HepG2 (cell line): ENCODE data around the gene PRM3. TPM values are rescaled to one million over a fixed set of nuclear protein-coding genes. Genes with fewer than 3 reads are reported as not detected.
A peak's percentile ranks its signal among the peaks of the same experiment; 100 is the strongest.

Experiments
- ATAC-seq: fragments of 200-7000 bp; cut with Tn5 transposase; 3 replicates; pipeline ENCODE4 v1.9.1; 2020; ENCODE audit warnings: mild to moderate bottlenecking, moderate library complexity
- BruUV-seq: library from RNA; stranded (reverse); fragments of 400-500 nt; replicated peaks from 2 replicates; lab custom pipeline; 2021; lab: Mats Ljungman, UMichigan
- CTCF ChIA-PET: fragments of 300-600 bp; formaldehyde crosslinking; extraction: SDS; loops from one replicate; lab custom pipeline; 2021; ENCODE audit warnings: low total read pairs, inconsistent platforms, low intra/inter-chr PET ratio; lab: Yijun Ruan, JAX
- POLR2A ChIA-PET: fragments of 350-600 bp; sonication (Branson Sonifier 250); formaldehyde crosslinking; loops from one replicate; lab custom pipeline; 2020; ENCODE audit warnings: antibody characterized with exemption, inconsistent platforms; lab: Yijun Ruan, JAX
- DNase-seq: peaks from one replicate; pipeline ENCODE4 v3.0.0-alpha.2; 2015; ENCODE audit warnings: low spot score
- FAIRE-seq: peaks from 3 replicates; lab custom pipeline; 2011; peaks lifted over from hg19 to GRCh38; lab: Jason Lieb, UNC
- H2AFZ ChIP-seq: one replicate; pipeline ENCODE4 v1.6.1; 2011; ENCODE audit warnings: low read length, inconsistent platforms
- H3K27ac ChIP-seq: fragments of 300-600 bp; 3 replicates; pipeline ENCODE4 v1.8.0; 2011; ENCODE audit warnings: mixed run types, mild to moderate bottlenecking, mixed read lengths, low read length, inconsistent platforms; ENCODE audit not compliant: insufficient read depth; ENCODE audit errors: extremely low read length
- H3K27me3 ChIP-seq, 2 experiments: fragments of 200-600 bp in 1 of 2; 2 replicates in 1 of 2; 3 replicates in 1 of 2; pipeline versions ENCODE4 v1.6.0 to v1.8.0; 2011; ENCODE audit warnings: low read length in 2 of 2, mild to moderate bottlenecking in 2 of 2, moderate library complexity in 2 of 2, inconsistent platforms in 1 of 2; ENCODE audit not compliant: insufficient read depth in 2 of 2, control insufficient read depth in 1 of 2
- H3K36me3 ChIP-seq, 2 experiments: fragments of 200-600 bp in 1 of 2; replicated peaks in 1 of 2; 2 replicates in 1 of 2; 3 replicates in 1 of 2; pipeline versions ENCODE4 v1.5.1 to v1.8.0; 2011; ENCODE audit warnings: low read length in 2 of 2, inconsistent platforms in 1 of 2; ENCODE audit not compliant: insufficient read depth in 2 of 2, control insufficient read depth in 1 of 2
- H3K4me1 ChIP-seq: 2 replicates; pipeline ENCODE4 v1.5.1; 2012; ENCODE audit warnings: low read length, inconsistent platforms; ENCODE audit not compliant: insufficient read depth
- H3K4me2 ChIP-seq: 2 replicates; pipeline ENCODE4 v1.6.0; 2011; ENCODE audit warnings: low read depth, low read length, inconsistent platforms
- H3K4me3 ChIP-seq, 3 experiments: fragments of 200-600 bp in 1 of 3; sonication (generic), shearing (Covaris generic) in 1 of 3; replicated peaks in 1 of 3; 2 replicates each; pipeline ENCODE4 v1.5.1; 2011 to 2016; ENCODE audit warnings: low read length in 3 of 3, inconsistent platforms in 2 of 3, low read depth in 2 of 3, mild to moderate bottlenecking in 2 of 3, control low read depth in 1 of 3, mixed read lengths in 1 of 3; ENCODE audit not compliant: insufficient read depth in 1 of 3
- H3K79me2 ChIP-seq: one replicate; pipeline ENCODE4 v1.6.1; 2011; ENCODE audit warnings: low read length, inconsistent platforms; ENCODE audit not compliant: insufficient read depth
- H3K9ac ChIP-seq: 2 replicates; pipeline ENCODE4 v1.6.0; 2011; ENCODE audit warnings: mild to moderate bottlenecking, low read depth, low read length, inconsistent platforms; ENCODE audit not compliant: insufficient read depth
- H3K9me3 ChIP-seq: 2 replicates; pipeline ENCODE4 v1.5.1; 2012; ENCODE audit warnings: mild to moderate bottlenecking, low read length
- H4K20me1 ChIP-seq: 2 replicates; pipeline ENCODE4 v1.6.0; 2011; ENCODE audit warnings: inconsistent platforms, mild to moderate bottlenecking, low read length, moderate library complexity; ENCODE audit not compliant: insufficient read depth
- MEIS2 ChIP-seq: sonication (generic); formaldehyde crosslinking; IDR thresholded peaks from 2 replicates; pipeline ENCODE4 v1.9.0; 2021; ENCODE audit warnings: mild to moderate bottlenecking, missing genetic modification reagents
- POGK ChIP-seq: sonication (generic); formaldehyde crosslinking; conservative IDR thresholded peaks from 2 replicates; pipeline ENCODE4 v1.8.0; 2022; ENCODE audit warnings: mild to moderate bottlenecking, moderate library complexity, missing genetic modification reagents
- SMAD9 ChIP-seq: sonication (generic); formaldehyde crosslinking; IDR thresholded peaks from 2 replicates; pipeline ENCODE4 v1.5.1; 2020; ENCODE audit warnings: mild to moderate bottlenecking, missing genetic modification reagents
- ZMYM3 ChIP-seq: sonication (generic); formaldehyde crosslinking; IDR thresholded peaks from 2 replicates; pipeline ENCODE4 v1.5.1; 2020; ENCODE audit warnings: mild to moderate bottlenecking, missing genetic modification reagents
- ZNF253 ChIP-seq: sonication (generic); formaldehyde crosslinking; IDR thresholded peaks from 2 replicates; pipeline ENCODE4 v1.8.0; 2022; ENCODE audit warnings: mild to moderate bottlenecking, missing genetic modification reagents, borderline replicate concordance
- ZNF292 ChIP-seq: sonication (generic); formaldehyde crosslinking; IDR thresholded peaks from 2 replicates; pipeline ENCODE4 v1.8.1; 2022; ENCODE audit warnings: mild to moderate bottlenecking, low read depth, missing genetic modification reagents, borderline replicate concordance
- ZNF510 ChIP-seq: sonication (generic); formaldehyde crosslinking; IDR thresholded peaks from 2 replicates; pipeline ENCODE4 v1.4.0; 2020; ENCODE audit warnings: low read depth, mild to moderate bottlenecking, missing genetic modification reagents
- ZNF770 ChIP-seq: sonication (generic); formaldehyde crosslinking; IDR thresholded peaks from 2 replicates; pipeline ENCODE4 v1.5.0; 2020; ENCODE audit warnings: mild to moderate bottlenecking, missing genetic modification reagents
- WGBS: methylation state at CpG from one replicate; pipeline ENCODE4 v1.1.6; 2017; ENCODE audit warnings: low lambda C conversion rate; 5-methylcytosine and 5-hydroxymethylcytosine counted together
- in situ Hi-C: cut with HindIII; loops from 2 replicates; pipeline ENCODE4 v1.10.0; 2017; ENCODE audit warnings: low pct_unique_long_range_greater_than_20kb; ENCODE audit not compliant: extremely low pct_ligation_motif_present
- intact Hi-C: fragments of 100-400 bp; cut with micrococcal nuclease; formaldehyde crosslinking; loops from one replicate; pipeline ENCODE4 v1.10.0; 2022; ENCODE audit not compliant: unreplicated experiment
- polyA plus RNA-seq, 8 experiments: library from polyadenylated mRNA; depleted of rRNA in 3 of 8; stranded (reverse) in 7 of 8; unstranded in 1 of 8; fragments of >200 nt; fragmentation: Illumina TruSeq in 4 of 8; extraction: Trizol in 4 of 8; gene quantifications; 2 replicates each; pipeline versions ENCODE4 v1.2.1 to v1.2.3, GENCODE V29; 2011 to 2016; ENCODE audit warnings: low read depth in 4 of 8, missing spikeins in 1 of 8, mixed read lengths in 1 of 8; ENCODE audit not compliant: insufficient read depth in 1 of 8
- total RNA-seq, 5 experiments: library from RNA; depleted of rRNA; stranded (reverse); fragments of >200 nt; fragmentation: Illumina TruSeq; extraction: Trizol; gene quantifications; 2 replicates each; pipeline ENCODE4 v1.2.3, GENCODE V29; 2016; ENCODE audit warnings: low read depth in 1 of 5
- TF ChIP-seq, protein P1 (sequence below): sonication (generic); formaldehyde crosslinking; IDR thresholded peaks from 2 replicates; pipeline ENCODE4 v1.9.0; 2022; ENCODE audit warnings: missing genetic modification reagents, mild to moderate bottlenecking, borderline replicate concordance

Gene PRM3
- total and polyA plus RNA-seq, 2 of the 13 experiments (the other 11 are each of a cell fraction or from before 2014, with no cell fraction given): not detected

GRCh38 chr16:11290102-11290893 lies 16.9 kb upstream of the PRM3 start:
- POLR2A ChIA-PET: interaction anchor here (2.2 kb wide), 1 partner anchor 35 kb away, joined by 11 read pairs; the partner anchor contains the start of gene SOCS1
- WGBS: 80% methylated on average over 8 of the region's 8 CpGs
- Histone ChIP-seq H3K4me2 (peak overlapping the region; percentile 6; the same call in 1 of the 2 replicates), H3K4me3 (no peak overlapping the region), H3K79me2 (no peaks in the 10 kb centered on the region), H3K27me3 (no peaks in the 10 kb centered on the region), H3K27ac (no peak overlapping the region), H3K9ac (no peak overlapping the region), H2AFZ (no peak overlapping the region), H3K4me1 (peaks cover 90% of the 10 kb centered on the region)
- DNase-seq (no peak), FAIRE-seq (no peak), ATAC-seq (no peak)
- intact Hi-C loops: no loop called here
- in situ Hi-C loops: no loop called here
- BruUV-seq: no TSS peak
- CTCF ChIA-PET: no interaction called here
- TF ChIP-seq POGK: no peak
- TF ChIP-seq ZNF253 (CRISPR knock-in tag): 0 out of 2 replicates have a peak, but pooled peaks have one; percentile 27
- peak; percentile 6; the same call in 1 of the 2 replicates for TF ChIP-seq ZNF292
- TF ChIP-seq ZNF510 (CRISPR knock-in tag): 0 out of 2 replicates have a peak, but pooled peaks have one; percentile 9
- no peak for TF ChIP-seq MEIS2 (CRISPR knock-in tag)
- TF ChIP-seq, protein P1, sequence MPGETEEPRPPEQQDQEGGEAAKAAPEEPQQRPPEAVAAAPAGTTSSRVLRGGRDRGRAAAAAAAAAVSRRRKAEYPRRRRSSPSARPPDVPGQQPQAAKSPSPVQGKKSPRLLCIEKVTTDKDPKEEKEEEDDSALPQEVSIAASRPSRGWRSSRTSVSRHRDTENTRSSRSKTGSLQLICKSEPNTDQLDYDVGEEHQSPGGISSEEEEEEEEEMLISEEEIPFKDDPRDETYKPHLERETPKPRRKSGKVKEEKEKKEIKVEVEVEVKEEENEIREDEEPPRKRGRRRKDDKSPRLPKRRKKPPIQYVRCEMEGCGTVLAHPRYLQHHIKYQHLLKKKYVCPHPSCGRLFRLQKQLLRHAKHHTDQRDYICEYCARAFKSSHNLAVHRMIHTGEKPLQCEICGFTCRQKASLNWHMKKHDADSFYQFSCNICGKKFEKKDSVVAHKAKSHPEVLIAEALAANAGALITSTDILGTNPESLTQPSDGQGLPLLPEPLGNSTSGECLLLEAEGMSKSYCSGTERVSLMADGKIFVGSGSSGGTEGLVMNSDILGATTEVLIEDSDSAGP: 0 out of 2 replicates have a peak, but pooled peaks have one; percentile 26
- TF ChIP-seq ZNF770 (CRISPR knock-in tag): peak; percentile 87
- TF ChIP-seq ZMYM3: 0 out of 2 replicates have a peak, but pooled peaks have one; percentile 55
- TF ChIP-seq SMAD9 (CRISPR knock-in tag): no peak
- TF ChIP-seq, all 625 proteins: peak for 6
- Histone ChIP-seq H3K36me3 (no peaks in the 10 kb centered on the region), H4K20me1 (no peaks in the 10 kb centered on the region), H3K9me3 (no peaks in the 10 kb centered on the region)
